ENCODE data around the gene COL23A1.

COL23A1 gene

GRCh38 chr5:178433273-178433775, 156.9 kb downstream of the COL23A1 start:
- no peak for DNase-seq (ENCODE audit: low read depth, low spot score)
- H3K4me3 ChIP-seq (ENCODE audit: low read length), result no peak overlapping the region

- H3K4me3 ChIP-seq (ENCODE audit: low read length), result no peak overlapping the region
- no peak for DNase-seq (ENCODE audit: low read depth, low spot score)
Measured at GRCh38 chr5:178432421-178433272, 157.5 kb downstream of the COL23A1 start.

- DNase-seq (ENCODE audit: low read depth, low spot score), result no peak
- H3K4me3 ChIP-seq (ENCODE audit: low read length), result no peak overlapping the region
Measured at GRCh38 chr5:178431782-178432165, 158.4 kb downstream of the COL23A1 start.

- H3K4me3 ChIP-seq (ENCODE audit: low read length), result no peak overlapping the region
- DNase-seq (ENCODE audit: low read depth, low spot score), result no peak
Measured at GRCh38 chr5:178431063-178431781, 159.0 kb downstream of the COL23A1 start.

- DNase-seq (ENCODE audit: low read depth, low spot score), result no peak
- no peak overlapping the region for H3K4me3 ChIP-seq (ENCODE audit: low read length)
Measured at GRCh38 chr5:178430186-178431062, 159.8 kb downstream of the COL23A1 start.

GRCh38 chr5:178429491-178430185, 160.6 kb downstream of the COL23A1 start:
- H3K4me3 ChIP-seq (ENCODE audit: low read length), result no peak overlapping the region

GRCh38 chr5:178429156-178429468, 161.1 kb downstream of the COL23A1 start:
- H3K4me3 ChIP-seq (ENCODE audit: low read length), result no peak overlapping the region

More at GRCh38 chr5:178429491-178430185, 160.6 kb downstream of the COL23A1 start:
- no peak for DNase-seq (ENCODE audit: low read depth, low spot score)

GRCh38 chr5:178428341-178429155, 161.6 kb downstream of the COL23A1 start:
- DNase-seq (ENCODE audit: low read depth, low spot score), result no peak

More at GRCh38 chr5:178429156-178429468, 161.1 kb downstream of the COL23A1 start:
- no peak for DNase-seq (ENCODE audit: low read depth, low spot score)

GRCh38 chr5:178427576-178428197, 162.5 kb downstream of the COL23A1 start:
- H3K4me3 ChIP-seq (ENCODE audit: low read length), result no peak overlapping the region
- DNase-seq (ENCODE audit: low read depth, low spot score), result no peak

More at GRCh38 chr5:178428341-178429155, 161.6 kb downstream of the COL23A1 start:
- H3K4me3 ChIP-seq (ENCODE audit: low read length), result no peak overlapping the region

GRCh38 chr5:178426326-178427130, 163.7 kb downstream of the COL23A1 start:
- H3K4me3 ChIP-seq (ENCODE audit: low read length), result no peak overlapping the region
- no peak for DNase-seq (ENCODE audit: low read depth, low spot score)

- H3K4me3 ChIP-seq (ENCODE audit: low read length), result no peak overlapping the region
- DNase-seq (ENCODE audit: low read depth, low spot score), result no peak
Measured at GRCh38 chr5:178425621-178426068, 164.5 kb downstream of the COL23A1 start.

- DNase-seq (ENCODE audit: low read depth, low spot score), result no peak
- no peak overlapping the region for H3K4me3 ChIP-seq (ENCODE audit: low read length)
Measured at GRCh38 chr5:178424810-178425177, 165.4 kb downstream of the COL23A1 start.

GRCh38 chr5:178423901-178424809, 166.0 kb downstream of the COL23A1 start:
- H3K4me3 ChIP-seq (ENCODE audit: low read length), result no peak overlapping the region
- no peak for DNase-seq (ENCODE audit: low read depth, low spot score)

- DNase-seq (ENCODE audit: low read depth, low spot score), result no peak
- H3K4me3 ChIP-seq (ENCODE audit: low read length), result no peak overlapping the region
Measured at GRCh38 chr5:178423431-178423830, 166.8 kb downstream of the COL23A1 start.

GRCh38 chr5:178422400-178422775, 167.8 kb downstream of the COL23A1 start:
- no peak for DNase-seq (ENCODE audit: low read depth, low spot score)
- H3K4me3 ChIP-seq (ENCODE audit: low read length), result no peak overlapping the region
